Common myeloid progenitor, CD34-positive (primary cell): ENCODE data around the gene FBXO5.

Source experiments
- CTCF ChIA-PET: fragments of 350-600 bp; sonication (Branson Sonifier 250); formaldehyde crosslinking; loops from one replicate; lab custom pipeline; 2021; ENCODE audit warnings: antibody characterized with exemption; lab: Charles Lee
- POLR2A ChIA-PET: fragments of 350-600 bp; sonication (Branson Sonifier 250); formaldehyde crosslinking; loops from one replicate; lab custom pipeline; 2021; ENCODE audit warnings: antibody characterized with exemption; lab: Charles Lee
- DNase-seq, 3 donors: peaks; one replicate each; pipeline versions ENCODE4 v3.0.0 to v3.0.0-alpha.2; 2013
- H3K27ac ChIP-seq, 2 experiments: 1 replicate in 1 of 2; 2 replicates in 1 of 2; pipeline ENCODE4 v1.7.0; 2013; ENCODE audit warnings: inconsistent platforms in 2 of 2, low read length in 2 of 2, mild to moderate bottlenecking in 2 of 2, low read depth in 1 of 2, moderate library complexity in 1 of 2; ENCODE audit not compliant: severe bottlenecking in 2 of 2, insufficient read depth in 1 of 2, poor library complexity in 1 of 2
- H3K27me3 ChIP-seq, 5 experiments: replicated peaks in 2 of 5; 1 replicate in 3 of 5; 2 replicates in 2 of 5; pipeline versions ENCODE4 v1.6.1 to v1.7.0; 2013; ENCODE audit warnings: low read length in 4 of 5, mild to moderate bottlenecking in 2 of 5, moderate library complexity in 2 of 5, inconsistent platforms in 1 of 5; ENCODE audit not compliant: insufficient read depth in 5 of 5, control insufficient read depth in 4 of 5
- H3K36me3 ChIP-seq, 4 experiments: 1 replicate in 2 of 4; 2 replicates in 2 of 4; pipeline versions ENCODE4 v1.6.1 to v1.7.0; 2013; ENCODE audit warnings: low read length in 3 of 4, control low read depth in 1 of 4, mild to moderate bottlenecking in 1 of 4; ENCODE audit not compliant: control insufficient read depth in 4 of 4, insufficient read depth in 4 of 4
- H3K4me1 ChIP-seq, 4 experiments: 1 replicate in 3 of 4; 2 replicates in 1 of 4; pipeline versions ENCODE4 v1.6.1 to v1.7.1; 2013; ENCODE audit warnings: low read length in 3 of 4, mild to moderate bottlenecking in 3 of 4, control low read depth in 1 of 4, inconsistent platforms in 1 of 4, moderate library complexity in 1 of 4; ENCODE audit not compliant: control insufficient read depth in 4 of 4, insufficient read depth in 4 of 4; ENCODE audit errors: control extremely low read depth in 1 of 4
- H3K4me3 ChIP-seq, 7 experiments: 1 replicate in 4 of 7; 2 replicates in 3 of 7; pipeline versions ENCODE4 v1.5.1 to v1.7.0; 2013; ENCODE audit warnings: mild to moderate bottlenecking in 7 of 7, low read length in 6 of 7, moderate library complexity in 6 of 7, inconsistent platforms in 2 of 7, low read depth in 2 of 7, control low read depth in 1 of 7; ENCODE audit not compliant: insufficient read depth in 4 of 7, control insufficient read depth in 1 of 7; ENCODE audit errors: extremely low read depth in 1 of 7
- H3K9me3 ChIP-seq, 5 experiments: 1 replicate in 4 of 5; 2 replicates in 1 of 5; pipeline versions ENCODE4 v1.6.1 to v1.7.1; 2013; ENCODE audit warnings: low read length in 4 of 5, mild to moderate bottlenecking in 2 of 5, inconsistent platforms in 1 of 5, low read depth in 1 of 5, moderate library complexity in 1 of 5; ENCODE audit not compliant: control insufficient read depth in 4 of 5, insufficient read depth in 2 of 5; ENCODE audit errors: control extremely low read depth in 1 of 5
- WGBS: methylation state at CpG from one replicate; pipeline ENCODE4 v1.1.5; 2013; ENCODE audit not compliant: insufficient coverage; 5-methylcytosine and 5-hydroxymethylcytosine counted together

The FBXO5 gene

DNA sequence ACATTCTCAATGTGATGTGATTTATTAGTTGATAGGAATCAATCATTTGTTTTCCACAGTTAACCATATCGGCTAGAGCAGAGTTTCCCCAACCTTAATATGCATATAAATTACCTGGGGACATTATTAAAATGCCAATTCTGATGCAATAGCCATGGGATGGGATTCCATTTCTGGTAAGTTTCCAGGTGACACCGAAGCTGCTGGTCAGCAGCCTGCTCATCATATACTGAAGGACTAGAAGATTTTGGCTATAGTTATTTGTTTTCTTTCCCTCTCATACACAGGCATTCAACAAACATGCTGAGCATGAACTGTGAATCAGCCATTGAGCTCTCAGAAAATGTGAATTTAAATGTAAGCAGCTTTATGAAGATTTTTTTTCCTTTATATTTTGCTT is 35.8 kb downstream of the FBXO5 start:
- ChIA-PET CTCF (interaction anchor here (0.7 to 2.0 kb wide), 7 partner anchors 10 to 198 kb away, joined by 3 to 10 read pairs (median 4); no protein-coding TSS in a partner anchor), POLR2A (no interaction called here)
- DNase-seq: no peak
- Histone ChIP-seq H3K9me3 (no peaks in the 10 kb centered on the region), H3K4me3 (no peak overlapping the region), H3K36me3 (no peaks in the 10 kb centered on the region), H3K4me1 (peaks cover 0 to 6% (median under 1%) of the 10 kb centered on the region in 4 experiments), H3K27ac (no peak overlapping the region), H3K27me3 (peaks cover 0 to 4% (median 0%) of the 10 kb centered on the region in 5 experiments)
- no CpG with 5 or more reads among the region's 2 CpGs for WGBS

GRCh38 chr6:152946484-152946883 is 36.4 kb downstream of the FBXO5 start:
- no CpG with 5 or more reads among the region's 3 CpGs for WGBS
- no peak overlapping the region for H3K27ac ChIP-seq
- H3K36me3 ChIP-seq: no peaks in the 10 kb centered on the region
- no peaks in the 10 kb centered on the region for H3K9me3 ChIP-seq
- no peak for DNase-seq
- H3K27me3 ChIP-seq: peaks cover 0 to 4% (median 0%) of the 10 kb centered on the region in 5 experiments
- peaks cover 0 to 6% (median under 1%) of the 10 kb centered on the region in 4 experiments for H3K4me1 ChIP-seq
- ChIA-PET CTCF (interaction anchor here (0.9 to 1.0 kb wide), 3 partner anchors 78 to 197 kb away, joined by 3 to 4 read pairs (median 3); no protein-coding TSS in a partner anchor), POLR2A (no interaction called here)
- H3K4me3 ChIP-seq: no peak overlapping the region

DNA sequence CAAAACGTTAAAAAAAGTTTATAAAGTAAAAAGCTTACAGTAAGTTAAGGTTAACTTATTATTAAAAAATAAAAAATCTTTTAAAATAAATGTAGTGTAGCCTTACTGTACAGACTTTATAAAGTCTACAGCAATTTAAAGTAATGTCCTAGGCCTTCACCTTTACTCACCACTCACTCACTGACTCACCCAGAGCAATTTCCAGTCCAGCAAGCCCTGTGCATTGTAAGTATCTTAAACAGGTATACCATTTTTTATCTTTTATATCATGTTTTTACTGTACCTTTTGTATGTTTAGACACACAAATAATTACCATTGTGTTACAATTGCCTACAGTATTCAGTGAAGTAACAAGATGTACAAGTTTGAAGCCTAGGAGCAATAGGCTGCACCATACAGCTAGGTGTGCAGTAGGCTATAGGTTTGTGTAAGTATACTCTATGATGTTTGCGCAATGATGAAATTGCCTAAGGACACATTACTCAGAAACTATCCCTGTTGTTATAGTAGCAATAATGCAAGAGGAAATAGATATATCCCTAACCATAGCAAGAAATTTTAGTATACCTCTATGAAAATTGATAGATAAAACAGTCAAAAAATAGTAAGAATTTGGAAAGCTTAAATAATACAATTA is 39.5 kb downstream of the FBXO5 start:
- POLR2A ChIA-PET: no interaction called here
- Histone ChIP-seq H3K4me3 (no peak overlapping the region), H3K27ac (no peak overlapping the region), H3K27me3 (peaks cover 0 to 4% (median 0%) of the 10 kb centered on the region in 5 experiments), H3K36me3 (no peaks in the 10 kb centered on the region), H3K9me3 (no peaks in the 10 kb centered on the region), H3K4me1 (peaks cover 0 to 4% (median under 1%) of the 10 kb centered on the region in 4 experiments)
- WGBS: no CpG with 5 or more reads among the region's 2 CpGs
- DNase-seq: no peak
- CTCF ChIA-PET: no interaction called here

DNA sequence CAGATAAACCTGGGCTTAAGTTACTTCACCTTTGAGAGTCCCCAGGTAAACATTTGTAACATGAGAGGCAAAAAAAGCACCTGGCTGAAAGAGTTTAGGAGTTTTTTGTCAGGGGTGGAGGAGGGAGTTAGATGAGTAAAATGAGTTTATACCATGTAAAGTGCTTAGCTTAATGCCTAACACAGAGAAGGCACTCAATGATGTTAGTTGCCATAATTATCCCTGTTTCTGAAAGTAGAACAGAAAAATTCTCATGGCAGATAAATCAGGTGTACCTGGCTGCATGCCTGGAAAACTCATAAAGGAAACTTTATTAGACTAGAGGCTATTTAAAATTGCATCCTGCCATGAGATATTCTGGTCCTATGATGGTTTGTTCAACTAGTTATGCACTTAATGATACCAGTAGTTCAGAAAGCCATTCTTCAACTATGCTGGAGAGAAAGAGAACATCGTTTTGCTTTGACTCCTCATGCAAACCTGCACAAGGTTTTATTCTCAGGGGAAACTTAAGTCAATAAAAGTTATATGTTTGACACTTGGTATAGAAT is 40.4 kb downstream of the FBXO5 start:
- Histone ChIP-seq H3K4me3 (no peak overlapping the region), H3K27ac (no peak overlapping the region), H3K27me3 (peaks cover 0 to 2% (median 0%) of the 10 kb centered on the region in 5 experiments), H3K9me3 (no peaks in the 10 kb centered on the region), H3K36me3 (no peaks in the 10 kb centered on the region), H3K4me1 (no peaks in the 10 kb centered on the region)
- DNase-seq: no peak
- no CpG with 5 or more reads among the region's 1 CpG for WGBS
- ChIA-PET CTCF (interaction anchor here (1.1 to 1.7 kb wide), 2 partner anchors 12 to 14 kb away, joined by 4 to 5 read pairs; no protein-coding TSS in a partner anchor), POLR2A (no interaction called here)

GRCh38 chr6:152941746-152942145 is 41.1 kb downstream of the FBXO5 start:
- Histone ChIP-seq H3K4me1 (no peaks in the 10 kb centered on the region), H3K27me3 (peaks cover 0 to 2% (median 0%) of the 10 kb centered on the region in 5 experiments), H3K9me3 (no peaks in the 10 kb centered on the region), H3K27ac (no peak overlapping the region), H3K4me3 (no peak overlapping the region), H3K36me3 (no peaks in the 10 kb centered on the region)
- ChIA-PET CTCF (interaction anchor here (1.1 to 1.7 kb wide), 2 partner anchors 13 to 15 kb away, joined by 4 to 5 read pairs; no protein-coding TSS in a partner anchor), POLR2A (no interaction called here)
- no peak for DNase-seq

DNA sequence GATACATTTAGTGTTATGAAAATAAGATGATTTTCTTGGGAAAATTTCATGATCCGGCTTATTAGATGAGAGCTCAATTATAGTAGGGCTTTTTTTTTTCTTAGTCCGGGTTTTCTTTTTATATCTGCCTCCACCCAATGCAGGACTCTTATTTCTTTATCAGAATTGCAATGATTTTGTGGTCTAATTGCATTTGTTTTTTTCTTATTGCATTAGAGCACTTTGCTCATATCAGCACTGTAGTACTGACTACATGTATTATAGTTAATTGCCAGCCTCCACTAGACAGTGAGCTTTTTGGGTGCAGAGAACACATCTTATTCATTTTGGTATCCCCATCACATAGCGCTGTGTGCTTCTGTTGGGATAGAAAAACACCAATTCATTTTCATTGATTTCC is 50.0 kb downstream of the FBXO5 start:
- POLR2A ChIA-PET: no interaction called here
- no peaks in the 10 kb centered on the region for H3K36me3 ChIP-seq
- H3K9me3 ChIP-seq: no peaks in the 10 kb centered on the region
- H3K27ac ChIP-seq: no peak overlapping the region
- WGBS: no CpG with 5 or more reads among the region's 3 CpGs
- peaks cover 0 to 3% (median 0%) of the 10 kb centered on the region in 5 experiments for H3K27me3 ChIP-seq
- DNase-seq: no peak
- H3K4me1 ChIP-seq: no peaks in the 10 kb centered on the region
- H3K4me3 ChIP-seq: no peak overlapping the region
- CTCF ChIA-PET: no interaction called here

DNA sequence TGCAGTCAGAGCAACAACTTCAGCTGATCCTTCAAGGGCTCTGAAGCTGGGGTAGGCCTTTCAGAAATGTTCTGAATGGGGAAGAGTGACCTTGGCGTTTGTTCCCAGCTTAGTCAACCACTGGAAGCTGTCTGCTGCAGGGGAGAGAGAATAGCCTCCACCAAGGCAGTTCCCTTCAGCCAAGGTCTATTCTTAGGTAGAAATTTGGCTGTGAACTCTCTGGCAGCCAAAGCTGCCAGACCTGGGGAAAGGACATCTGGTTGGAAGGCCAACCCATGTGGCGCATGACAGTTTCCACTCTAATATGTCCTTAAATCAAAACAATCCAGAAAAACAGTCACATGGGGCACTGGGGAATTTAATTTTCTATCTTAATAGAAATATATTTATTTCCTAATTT is 60.1 kb downstream of the FBXO5 start:
- POLR2A ChIA-PET: no interaction called here

More for the DNA sequence above, 60.1 kb downstream of the FBXO5 start:
- Histone ChIP-seq H3K27me3 (no peaks in the 10 kb centered on the region), H3K36me3 (no peaks in the 10 kb centered on the region), H3K4me1 (no peaks in the 10 kb centered on the region), H3K4me3 (no peak overlapping the region), H3K9me3 (no peaks in the 10 kb centered on the region), H3K27ac (no peak overlapping the region)
- 100% methylated on average over 1 of the region's 2 CpGs for WGBS
- DNase-seq: no peak
- CTCF ChIA-PET: interaction anchor here (1.4 to 2.1 kb wide), 2 partner anchors 24 to 25 kb away, joined by 5 read pairs; no protein-coding TSS in a partner anchor
